Tibial artery (tissue), 4 donors: Measurements from ENCODE around the gene AFG1L.
A peak's percentile ranks its signal among the peaks of the same experiment; 100 is the strongest.

ENCODE experiments used
- DNase-seq, 2 donors: peaks; one replicate each; pipeline ENCODE4 v3.0.0-alpha.2; 2019
- H3K27ac ChIP-seq, 2 donors: fragments of 200-600 bp; sonication (generic) in 1 of 2; 1 replicate in 1 of 2; 2 replicates in 1 of 2; pipeline ENCODE4 v1.5.1; 2018 to 2019; ENCODE audit warnings: mild to moderate bottlenecking in 1 of 2
- H3K27me3 ChIP-seq, 2 donors: fragments of 200-600 bp; sonication (generic) in 1 of 2; one replicate each; pipeline versions ENCODE4 v1.5.1 to v1.6.0; 2016 to 2019
- H3K36me3 ChIP-seq, 3 donors: fragments of 200-600 bp; sonication (generic) in 2 of 3; one replicate each; pipeline ENCODE4 v1.5.1; 2016 to 2019; ENCODE audit warnings: mild to moderate bottlenecking in 2 of 3
- H3K4me1 ChIP-seq, 4 donors: fragments of 200-600 bp; sonication (generic) in 2 of 4; 1 replicate in 3 of 4; 2 replicates in 1 of 4; pipeline ENCODE4 v1.5.1; 2016 to 2019
- H3K4me3 ChIP-seq, 2 donors: fragments of 200-600 bp; sonication (generic) in 1 of 2; 1 replicate in 1 of 2; 2 replicates in 1 of 2; pipeline ENCODE4 v1.5.1; 2018 to 2019; ENCODE audit warnings: mild to moderate bottlenecking in 2 of 2
- H3K9me3 ChIP-seq, 3 donors: fragments of 200-600 bp; sonication (generic) in 1 of 3; one replicate each; pipeline ENCODE4 v1.5.1; 2016 to 2019
- CTCF ChIP-seq, 2 experiments: fragments of 200-600 bp in 1 of 2; fragments of 450-650 bp in 1 of 2; IDR thresholded peaks; one replicate each; pipeline ENCODE4 v1.5.1; 2017 to 2019; ENCODE audit warnings: antibody characterized with exemption in 2 of 2, mild to moderate bottlenecking in 1 of 2, moderate library complexity in 1 of 2
- intact Hi-C: fragments of 100-400 bp; cut with DNase I; formaldehyde crosslinking; loops from one replicate; pipeline ENCODE4 v1.15.0; 2023; ENCODE audit warnings: low total_unique reads

Gene AFG1L

GRCh38 chr6:108557494-108558371 is 262.9 kb downstream of the AFG1L start:
- Histone ChIP-seq H3K27me3 (no peaks in the 10 kb centered on the region), H3K4me3 (peak overlapping the region; percentile 86 to 97), H3K9me3 (no peaks in the 10 kb centered on the region), H3K4me1 (peaks cover 0 to 27% (median 13%) of the 10 kb centered on the region in 4 donors), H3K36me3 (peaks cover 0 to 14% (median 6%) of the 10 kb centered on the region in 3 donors), H3K27ac (peak overlapping the region; percentile 97 to 99)
- peak; percentile 78 to 88 for DNase-seq
- TF ChIP-seq CTCF (IDR thresholded peaks at IDR 0.05) = no peak
- intact Hi-C loops = loop anchor here (5.0 to 10.0 kb wide), 2 partner anchors 447 to 825 kb away; partner anchors contain the start of gene CD164

GRCh38 chr6:108558372-108559096 is 263.7 kb downstream of the AFG1L start:
- no peak for TF ChIP-seq CTCF (IDR thresholded peaks at IDR 0.05)
- Histone ChIP-seq H3K27ac (peak overlapping the region; percentile 97 to 99), H3K9me3 (no peaks in the 10 kb centered on the region), H3K4me3 (peak overlapping the region; percentile 86 to 97), H3K27me3 (no peaks in the 10 kb centered on the region), H3K36me3 (peaks cover 0 to 14% (median 6%) of the 10 kb centered on the region in 3 donors), H3K4me1 (peaks cover 0 to 31% (median 16%) of the 10 kb centered on the region in 4 donors)
- intact Hi-C loops = loop anchor here (5.0 to 10.0 kb wide), 2 partner anchors 446 to 824 kb away; partner anchors contain the start of gene CD164
- peak; percentile 98 to 99 for DNase-seq

- DNase-seq = peak; percentile 94 to 97
- intact Hi-C loops = loop anchor here (5.0 to 10.0 kb wide), 2 partner anchors 446 to 823 kb away; partner anchors contain the start of gene CD164
- Histone ChIP-seq H3K36me3 (peaks cover 0 to 14% (median 6%) of the 10 kb centered on the region in 3 donors), H3K4me3 (peak overlapping the region; percentile 86 to 97), H3K9me3 (no peaks in the 10 kb centered on the region), H3K27me3 (no peaks in the 10 kb centered on the region), H3K27ac (peak overlapping the region; percentile 97 to 99), H3K4me1 (peaks cover 0 to 34% (median 19%) of the 10 kb centered on the region in 4 donors)
- TF ChIP-seq CTCF (IDR thresholded peaks at IDR 0.05) = no peak
Measured at GRCh38 chr6:108559097-108559883, 264.4 kb downstream of the AFG1L start.

GRCh38 chr6:108559884-108560462 is 265.1 kb downstream of the AFG1L start:
- Histone ChIP-seq H3K27ac (peak overlapping the region; percentile 97 to 99), H3K9me3 (no peaks in the 10 kb centered on the region), H3K36me3 (peaks cover 0 to 14% (median 6%) of the 10 kb centered on the region in 3 donors), H3K4me3 (peak overlapping the region; percentile 86 to 97), H3K27me3 (no peaks in the 10 kb centered on the region), H3K4me1 (peaks cover 0 to 41% (median 22%) of the 10 kb centered on the region in 4 donors)
- no peak for TF ChIP-seq CTCF (IDR thresholded peaks at IDR 0.05)
- intact Hi-C loops = loop anchor here (5.0 to 10.0 kb wide), 3 partner anchors 135 to 822 kb away; partner anchors contain the start of gene CD164
- DNase-seq = peak; percentile 78 to 91
